22Rv1 (cell line): ENCODE measurements around the gene MAP1LC3B.

ENCODE experiments used
- H3K27ac ChIP-seq: fragments of 450-650 bp; 2 replicates; pipeline ENCODE4 v1.5.1; 2017
- ZFX ChIP-seq: fragments of 450-650 bp; IDR thresholded peaks from 2 replicates; pipeline ENCODE4 v1.6.1; 2017; ENCODE audit warnings: antibody characterized with exemption, borderline replicate concordance
- TF ChIP-seq, protein P1 (sequence below): fragments of 450-650 bp; IDR thresholded peaks from 2 replicates; pipeline ENCODE4 v1.5.1; 2017; ENCODE audit warnings: mild to moderate bottlenecking

MAP1LC3B gene

DNA sequence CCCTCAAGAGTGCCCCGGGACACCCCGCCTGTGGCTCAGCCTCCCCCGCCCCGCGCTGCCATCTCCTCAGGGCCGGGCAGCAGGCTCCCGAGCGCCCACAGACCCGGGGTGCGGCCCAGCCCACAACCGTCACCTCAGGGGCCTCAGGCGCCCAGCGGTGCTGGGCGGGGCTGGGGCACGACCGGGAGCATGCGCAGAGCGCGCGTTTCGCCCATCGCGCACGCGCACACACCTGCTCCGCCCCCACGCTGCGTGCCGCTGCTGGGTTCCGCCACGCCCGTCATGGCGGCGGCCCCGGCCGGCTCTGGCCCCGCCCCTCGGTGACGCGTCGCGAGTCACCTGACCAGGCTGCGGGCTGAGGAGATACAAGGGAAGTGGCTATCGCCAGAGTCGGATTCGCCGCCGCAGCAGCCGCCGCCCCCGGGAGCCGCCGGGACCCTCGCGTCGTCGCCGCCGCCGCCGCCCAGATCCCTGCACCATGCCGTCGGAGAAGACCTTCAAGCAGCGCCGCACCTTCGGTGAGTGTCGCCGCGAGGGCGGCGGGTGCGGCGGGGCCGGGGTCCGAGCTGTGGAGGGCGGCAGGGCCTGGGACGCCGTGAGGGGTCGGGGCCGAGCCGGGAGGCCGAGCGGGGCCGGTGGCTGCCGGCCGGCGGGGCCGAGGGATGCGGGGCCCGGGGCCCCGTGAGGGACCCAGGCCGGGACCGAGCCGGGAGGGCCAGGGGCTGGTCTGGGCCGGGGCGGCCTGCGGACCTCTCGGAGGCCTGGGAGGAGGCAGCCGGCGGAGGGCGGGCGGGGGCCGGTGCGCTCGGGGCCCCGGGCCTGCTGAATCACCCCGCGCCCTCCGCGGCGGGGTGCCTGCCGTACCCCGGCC lies at the start of gene MAP1LC3B:
MAP1LC3B (plus strand) TSS at position 387 of the 871 bp plus-strand sequence; CDS start at position 479, 92 bp downstream.
- H3K27ac ChIP-seq = peak within 1 kb of the TSS; percentile 77
- TF ChIP-seq, protein P1, sequence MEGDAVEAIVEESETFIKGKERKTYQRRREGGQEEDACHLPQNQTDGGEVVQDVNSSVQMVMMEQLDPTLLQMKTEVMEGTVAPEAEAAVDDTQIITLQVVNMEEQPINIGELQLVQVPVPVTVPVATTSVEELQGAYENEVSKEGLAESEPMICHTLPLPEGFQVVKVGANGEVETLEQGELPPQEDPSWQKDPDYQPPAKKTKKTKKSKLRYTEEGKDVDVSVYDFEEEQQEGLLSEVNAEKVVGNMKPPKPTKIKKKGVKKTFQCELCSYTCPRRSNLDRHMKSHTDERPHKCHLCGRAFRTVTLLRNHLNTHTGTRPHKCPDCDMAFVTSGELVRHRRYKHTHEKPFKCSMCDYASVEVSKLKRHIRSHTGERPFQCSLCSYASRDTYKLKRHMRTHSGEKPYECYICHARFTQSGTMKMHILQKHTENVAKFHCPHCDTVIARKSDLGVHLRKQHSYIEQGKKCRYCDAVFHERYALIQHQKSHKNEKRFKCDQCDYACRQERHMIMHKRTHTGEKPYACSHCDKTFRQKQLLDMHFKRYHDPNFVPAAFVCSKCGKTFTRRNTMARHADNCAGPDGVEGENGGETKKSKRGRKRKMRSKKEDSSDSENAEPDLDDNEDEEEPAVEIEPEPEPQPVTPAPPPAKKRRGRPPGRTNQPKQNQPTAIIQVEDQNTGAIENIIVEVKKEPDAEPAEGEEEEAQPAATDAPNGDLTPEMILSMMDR = no peak
- TF ChIP-seq ZFX = no peak

DNA sequence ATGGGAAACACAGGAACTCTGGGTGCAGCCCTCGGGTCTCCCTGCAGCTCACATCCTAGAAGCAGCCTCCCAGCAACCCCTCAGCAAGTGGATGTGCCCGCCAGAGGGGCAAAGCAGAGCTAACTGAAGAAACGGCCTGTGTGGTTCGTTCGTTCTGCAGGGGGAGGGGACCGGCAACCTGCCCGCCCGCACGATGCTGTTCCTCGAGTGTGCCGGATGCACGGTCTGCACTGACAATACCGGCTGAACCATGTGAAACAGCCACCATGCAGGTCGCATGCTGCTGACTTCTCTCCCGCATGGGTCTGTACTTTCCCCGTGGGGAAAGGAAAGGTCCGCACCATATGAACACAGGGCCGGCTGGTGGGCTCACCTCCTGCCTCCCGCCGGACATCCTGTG lies 49.6 kb upstream of the MAP1LC3B start:
- H3K27ac ChIP-seq = no peak overlapping the region
- TF ChIP-seq, protein P1 = no peak
- TF ChIP-seq ZFX = no peak

DNA sequence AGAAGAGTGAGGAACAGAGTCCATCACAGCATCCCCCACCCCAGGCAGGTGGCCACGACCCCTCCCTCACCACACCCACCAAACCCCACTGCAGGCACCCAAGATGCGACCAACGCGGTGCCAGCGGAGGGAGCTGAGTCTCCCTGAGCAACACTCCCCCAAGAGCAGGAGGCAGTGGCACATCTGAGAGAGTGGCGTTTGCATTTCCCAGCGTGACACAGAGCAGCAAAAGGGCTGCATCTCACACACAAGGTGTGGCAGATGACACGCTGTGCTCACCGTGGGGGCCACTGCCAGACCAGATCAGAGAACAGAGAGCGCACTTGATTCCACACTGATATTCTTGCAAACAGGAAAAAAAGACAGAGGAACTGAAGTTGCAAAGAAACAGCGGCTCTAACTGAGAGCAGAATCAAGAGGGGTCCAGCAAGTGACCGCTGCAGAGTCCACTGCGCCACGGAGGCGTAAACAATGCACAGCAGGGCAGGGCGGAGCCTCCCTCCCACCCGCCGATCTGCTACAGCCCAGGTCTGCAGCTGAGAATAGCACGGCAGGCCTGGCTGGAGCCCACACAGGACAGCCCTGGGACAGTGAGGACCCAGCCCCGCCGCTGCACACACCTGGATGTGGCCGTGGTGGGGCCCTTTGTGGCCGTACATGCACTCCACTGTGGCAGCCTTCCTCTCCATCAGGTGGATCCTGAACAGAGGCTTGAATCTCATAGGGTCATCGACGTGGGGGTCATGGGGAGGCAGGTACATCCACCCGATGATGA lies 49.0 kb upstream of the MAP1LC3B start:
- no peak overlapping the region for H3K27ac ChIP-seq
- no peak for TF ChIP-seq ZFX
- TF ChIP-seq, protein P1 = no peak

DNA sequence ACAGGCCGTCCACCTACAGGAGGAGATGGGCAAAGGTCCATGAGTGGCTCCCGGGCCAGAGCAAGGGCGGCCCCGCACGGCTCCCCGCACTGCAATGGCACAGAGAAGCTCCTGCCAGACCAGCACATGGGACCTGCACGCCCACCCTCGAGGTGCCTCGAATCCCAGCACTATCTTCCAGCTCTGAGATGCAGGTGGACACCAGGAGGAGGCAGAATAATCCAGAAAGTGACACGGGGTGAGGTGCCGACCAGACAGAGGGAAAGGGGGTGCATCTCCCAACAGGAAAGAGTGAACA lies 48.4 kb upstream of the MAP1LC3B start:
- H3K27ac ChIP-seq = no peak overlapping the region
- TF ChIP-seq ZFX = no peak
- TF ChIP-seq, protein P1 = no peak

DNA sequence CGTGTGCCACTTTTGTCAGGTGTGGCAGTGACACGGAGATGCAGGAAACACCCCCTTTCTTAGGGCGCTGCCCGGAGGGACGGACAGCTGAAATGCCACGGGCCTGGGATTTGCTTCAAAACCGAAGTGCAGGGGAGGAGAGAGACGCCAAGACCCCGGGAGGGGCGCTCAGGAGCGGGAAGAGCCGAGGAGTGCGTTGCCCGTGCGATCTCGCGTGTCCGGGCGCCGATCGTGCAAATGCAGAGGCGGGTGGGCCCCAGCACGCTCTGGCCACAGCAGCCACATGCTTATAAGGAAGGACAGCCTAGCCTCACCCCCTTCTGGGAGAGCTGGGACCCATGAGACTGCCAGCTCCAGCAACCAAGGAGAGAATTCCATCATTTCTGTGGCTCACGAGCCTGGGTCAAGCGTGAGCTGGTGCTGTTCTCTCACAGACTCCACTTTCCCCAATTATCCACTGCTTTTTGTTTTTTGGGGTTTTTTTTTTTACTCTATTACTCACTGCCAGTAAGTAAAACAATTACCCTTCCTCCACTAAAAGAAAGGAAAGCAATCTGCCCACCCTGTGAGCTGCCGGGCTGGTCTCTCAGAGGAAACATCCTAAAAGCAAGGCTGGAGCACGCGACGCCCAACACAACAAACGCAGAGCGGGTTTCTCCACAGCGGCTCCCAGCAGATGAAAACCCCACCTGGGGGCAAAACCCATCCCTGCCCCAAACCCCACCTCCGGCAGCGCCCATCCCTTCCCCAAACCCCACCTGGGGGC lies 47.8 kb upstream of the MAP1LC3B start:
- no peak for TF ChIP-seq ZFX
- TF ChIP-seq, protein P1 = no peak
- no peak overlapping the region for H3K27ac ChIP-seq

DNA sequence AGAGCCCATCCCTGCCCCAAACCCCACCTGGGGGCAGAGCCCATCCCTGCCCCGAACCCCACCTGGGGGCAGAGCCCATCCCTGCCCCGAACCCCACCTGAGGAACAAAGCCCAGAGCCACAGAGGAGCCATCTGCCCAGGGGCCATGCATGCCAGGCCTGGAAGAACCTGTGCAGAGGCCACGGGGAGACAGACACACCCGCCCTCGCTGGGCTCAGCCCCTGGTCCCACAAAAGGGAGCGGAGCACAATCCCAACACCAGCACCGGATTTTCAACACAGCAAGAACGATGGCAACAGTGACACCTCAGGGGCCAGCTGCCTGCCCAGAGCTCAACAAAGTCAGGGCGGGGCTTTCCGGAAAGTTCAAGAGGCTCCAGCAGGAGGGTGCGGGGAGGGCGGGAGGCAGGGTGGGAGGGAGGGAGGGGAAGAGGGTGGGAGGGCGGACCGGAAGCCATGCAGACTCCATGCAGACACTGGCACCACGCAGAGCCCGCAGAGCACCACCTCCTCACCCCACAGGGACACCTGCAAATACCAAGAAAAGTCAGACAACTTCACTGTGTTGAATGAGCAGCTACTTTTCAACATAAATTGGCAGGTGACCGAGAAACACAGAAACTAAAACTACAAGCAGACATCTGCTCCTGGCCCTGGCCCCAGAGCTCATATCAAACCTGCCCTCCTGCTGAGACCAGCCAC lies 47.1 kb upstream of the MAP1LC3B start:
- no peak overlapping the region for H3K27ac ChIP-seq
- no peak for TF ChIP-seq ZFX
- TF ChIP-seq, protein P1 = no peak
